ENCODE measurements around the gene MYO10. TPM values are rescaled to one million over a fixed set of nuclear protein-coding genes. Genes with fewer than 3 reads are reported as not detected.

Gene MYO10
- total RNA-seq, 1 experiment from 2014 or later: 71.9 TPM

DNA sequence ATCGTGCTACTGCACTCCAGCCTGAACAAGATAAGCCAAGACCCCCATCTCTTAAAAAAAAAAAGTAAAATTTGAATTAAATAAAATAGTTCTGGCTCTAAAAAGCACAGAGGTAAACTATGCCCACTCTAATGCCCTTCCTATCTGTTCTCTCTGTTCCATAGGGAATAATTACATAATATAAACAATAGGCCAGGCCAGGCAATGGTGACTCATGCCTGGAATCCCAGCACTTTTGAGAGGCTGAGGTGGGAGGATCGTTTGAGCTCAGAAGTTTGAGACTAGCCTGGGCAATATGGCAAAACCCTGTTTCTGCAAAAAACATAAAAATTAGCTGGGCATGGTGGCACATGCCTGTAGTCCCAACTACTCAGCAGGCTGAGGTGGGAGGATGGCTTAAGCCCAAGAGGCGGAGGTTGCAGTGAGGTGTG is 47.4 kb downstream of the MYO10 start:
- in situ Hi-C loops (cut with HindIII; ENCODE audit: low pct_unique_long_range_greater_than_20kb, low sequenced_read_pairs) (no loop called here), intact Hi-C loops (cut with micrococcal nuclease; ENCODE audit: unreplicated experiment) (no loop called here)
- POLR2A ChIA-PET: no interaction called here
- Histone ChIP-seq H3K27me3 (ENCODE audit: control insufficient read depth, insufficient read depth, low read length) (no peaks in the 10 kb centered on the region), H3K4me1 (ENCODE audit: control insufficient read depth, insufficient read depth, low read length) (peaks cover 81% of the 10 kb centered on the region), H3K4me3 (ENCODE audit: low read depth in 2 of 2, low read length in 2 of 2) (no peak overlapping the region), H3K27ac (ENCODE audit: low read length) (peak overlapping the region; percentile 86), H3K36me3 (ENCODE audit: control insufficient read depth, insufficient read depth, low read length) (no peaks in the 10 kb centered on the region), H3K9me3 (ENCODE audit: control insufficient read depth, insufficient read depth, low read depth, low read length) (no peaks in the 10 kb centered on the region)
- no TSS peak for BruUV-seq (replicated peaks)
- TF ChIP-seq REST (IDR thresholded peaks at IDR 0.05; ENCODE audit: insufficient read depth in 1 of 2, low read depth in 2 of 2, low read length in 1 of 2) (no peak), POLR2AphosphoS5 (IDR thresholded peaks at IDR 0.05; ENCODE audit: low read depth, low read length) (no peak), TCF7L2 (IDR thresholded peaks at IDR 0.05; ENCODE audit: low read depth, low read length) (no peak)
- no peak for DNase-seq (ENCODE audit: low read depth, low spot score)
- peak; percentile 62 for ATAC-seq
- CTCF ChIA-PET: no interaction called here

GRCh38 chr5:16886793-16887345 is 49.2 kb downstream of the MYO10 start:
- Histone ChIP-seq H3K9me3 (ENCODE audit: control insufficient read depth, insufficient read depth, low read depth, low read length) (no peaks in the 10 kb centered on the region), H3K27ac (ENCODE audit: low read length) (peak overlapping the region; percentile 86; the same call in 1 of the 2 replicates), H3K4me1 (ENCODE audit: control insufficient read depth, insufficient read depth, low read length) (peaks cover 75% of the 10 kb centered on the region), H3K36me3 (ENCODE audit: control insufficient read depth, insufficient read depth, low read length) (no peaks in the 10 kb centered on the region), H3K4me3 (ENCODE audit: low read depth in 2 of 2, low read length in 2 of 2) (no peak overlapping the region), H3K27me3 (ENCODE audit: control insufficient read depth, insufficient read depth, low read length) (no peaks in the 10 kb centered on the region)
- intact Hi-C loops (cut with micrococcal nuclease; ENCODE audit: unreplicated experiment): no loop called here
- ChIA-PET POLR2A (interaction anchor here (0.5 kb wide), 1 partner anchor 223 kb away, joined by 6 read pairs; no protein-coding TSS in a partner anchor), CTCF (no interaction called here)
- no TSS peak for BruUV-seq (replicated peaks)
- no peak for ATAC-seq
- no peak for TF ChIP-seq REST (IDR thresholded peaks at IDR 0.05; ENCODE audit: insufficient read depth in 1 of 2, low read depth in 2 of 2, low read length in 1 of 2)
- TF ChIP-seq SIN3A (IDR thresholded peaks at IDR 0.05; ENCODE audit: borderline replicate concordance, insufficient read depth, low read depth, low read length): no peak
- TF ChIP-seq POLR2AphosphoS5 (IDR thresholded peaks at IDR 0.05; ENCODE audit: low read depth, low read length): no peak
- no peak for TF ChIP-seq TCF7L2 (IDR thresholded peaks at IDR 0.05; ENCODE audit: low read depth, low read length)
- TF ChIP-seq, protein P1, sequence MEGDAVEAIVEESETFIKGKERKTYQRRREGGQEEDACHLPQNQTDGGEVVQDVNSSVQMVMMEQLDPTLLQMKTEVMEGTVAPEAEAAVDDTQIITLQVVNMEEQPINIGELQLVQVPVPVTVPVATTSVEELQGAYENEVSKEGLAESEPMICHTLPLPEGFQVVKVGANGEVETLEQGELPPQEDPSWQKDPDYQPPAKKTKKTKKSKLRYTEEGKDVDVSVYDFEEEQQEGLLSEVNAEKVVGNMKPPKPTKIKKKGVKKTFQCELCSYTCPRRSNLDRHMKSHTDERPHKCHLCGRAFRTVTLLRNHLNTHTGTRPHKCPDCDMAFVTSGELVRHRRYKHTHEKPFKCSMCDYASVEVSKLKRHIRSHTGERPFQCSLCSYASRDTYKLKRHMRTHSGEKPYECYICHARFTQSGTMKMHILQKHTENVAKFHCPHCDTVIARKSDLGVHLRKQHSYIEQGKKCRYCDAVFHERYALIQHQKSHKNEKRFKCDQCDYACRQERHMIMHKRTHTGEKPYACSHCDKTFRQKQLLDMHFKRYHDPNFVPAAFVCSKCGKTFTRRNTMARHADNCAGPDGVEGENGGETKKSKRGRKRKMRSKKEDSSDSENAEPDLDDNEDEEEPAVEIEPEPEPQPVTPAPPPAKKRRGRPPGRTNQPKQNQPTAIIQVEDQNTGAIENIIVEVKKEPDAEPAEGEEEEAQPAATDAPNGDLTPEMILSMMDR (IDR thresholded peaks at IDR 0.05): no peak
- in situ Hi-C loops (cut with HindIII; ENCODE audit: low pct_unique_long_range_greater_than_20kb, low sequenced_read_pairs): no loop called here
- DNase-seq (ENCODE audit: low read depth, low spot score): no peak

Measured in Panc1 (cell line).